Measurements from ENCODE around the gene GATA3.

- no peak for TF ChIP-seq CTCF (IDR thresholded peaks at IDR 0.05; ENCODE audit: insufficient read depth, low read length)
- no peak for TF ChIP-seq POLR2AphosphoS5 (IDR thresholded peaks at IDR 0.05; ENCODE audit: low read depth)
- no peak for TF ChIP-seq GABPA (IDR thresholded peaks at IDR 0.05; ENCODE audit: low read depth)
- TF ChIP-seq, protein P1, sequence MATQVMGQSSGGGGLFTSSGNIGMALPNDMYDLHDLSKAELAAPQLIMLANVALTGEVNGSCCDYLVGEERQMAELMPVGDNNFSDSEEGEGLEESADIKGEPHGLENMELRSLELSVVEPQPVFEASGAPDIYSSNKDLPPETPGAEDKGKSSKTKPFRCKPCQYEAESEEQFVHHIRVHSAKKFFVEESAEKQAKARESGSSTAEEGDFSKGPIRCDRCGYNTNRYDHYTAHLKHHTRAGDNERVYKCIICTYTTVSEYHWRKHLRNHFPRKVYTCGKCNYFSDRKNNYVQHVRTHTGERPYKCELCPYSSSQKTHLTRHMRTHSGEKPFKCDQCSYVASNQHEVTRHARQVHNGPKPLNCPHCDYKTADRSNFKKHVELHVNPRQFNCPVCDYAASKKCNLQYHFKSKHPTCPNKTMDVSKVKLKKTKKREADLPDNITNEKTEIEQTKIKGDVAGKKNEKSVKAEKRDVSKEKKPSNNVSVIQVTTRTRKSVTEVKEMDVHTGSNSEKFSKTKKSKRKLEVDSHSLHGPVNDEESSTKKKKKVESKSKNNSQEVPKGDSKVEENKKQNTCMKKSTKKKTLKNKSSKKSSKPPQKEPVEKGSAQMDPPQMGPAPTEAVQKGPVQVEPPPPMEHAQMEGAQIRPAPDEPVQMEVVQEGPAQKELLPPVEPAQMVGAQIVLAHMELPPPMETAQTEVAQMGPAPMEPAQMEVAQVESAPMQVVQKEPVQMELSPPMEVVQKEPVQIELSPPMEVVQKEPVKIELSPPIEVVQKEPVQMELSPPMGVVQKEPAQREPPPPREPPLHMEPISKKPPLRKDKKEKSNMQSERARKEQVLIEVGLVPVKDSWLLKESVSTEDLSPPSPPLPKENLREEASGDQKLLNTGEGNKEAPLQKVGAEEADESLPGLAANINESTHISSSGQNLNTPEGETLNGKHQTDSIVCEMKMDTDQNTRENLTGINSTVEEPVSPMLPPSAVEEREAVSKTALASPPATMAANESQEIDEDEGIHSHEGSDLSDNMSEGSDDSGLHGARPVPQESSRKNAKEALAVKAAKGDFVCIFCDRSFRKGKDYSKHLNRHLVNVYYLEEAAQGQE (IDR thresholded peaks at IDR 0.05; ENCODE audit: insufficient replicate concordance, low read depth): no peak
These were observed 66.9 kb downstream of the GATA3 start for GRCh38 chr10:8121201-8121890.

Measured in HL-60 (cell line).